ENCODE results near the gene ZNF550. TPM values are rescaled to one million over a fixed set of nuclear protein-coding genes. Genes with fewer than 3 reads are reported as not detected.

Gene ZNF550
- total RNA-seq: 15.7 and 15.9 TPM in 2 replicates
- long read RNA-seq, transcript ZNF550-205 (5 exons, 3,376 nt): major isoform, 45 of 55 reads
- long read RNA-seq, partial matches to known transcripts: 4 of 55 reads
- long read RNA-seq, other reads (novel, unspliced or antisense): 5 of 55 reads

GRCh38 chr19:57559404-57560025, at the start of gene ZNF550:
Gene ZNF550, minus strand, starts transcription at chr19:57559863. Its CDS starts 181 bp downstream, at chr19:57559682.
- DNase-seq (ENCODE audit: low spot score, unreplicated experiment): peak; percentile 63
- TF ChIP-seq CTCF (IDR thresholded peaks at IDR 0.05; ENCODE audit: unreplicated experiment): no peak
- H3K4me1 Mint-ChIP-seq (ENCODE audit: low read depth): peaks cover 27% of the 10 kb centered on the region
- peaks cover 38% of the 10 kb centered on the region for H3K9me3 Mint-ChIP-seq (ENCODE audit: low read depth)
- H3K27ac Mint-ChIP-seq: peak within 1 kb of the TSS; percentile 92
- H3K36me3 Mint-ChIP-seq (ENCODE audit: insufficient read depth): peaks cover 35% of the 10 kb centered on the region
- H3K4me3 Mint-ChIP-seq (ENCODE audit: low read depth): peak within 1 kb of the TSS; percentile 93
- H3K27me3 Mint-ChIP-seq: no peaks in the 10 kb centered on the region

GRCh38 chr19:57606931-57607330, 47.3 kb upstream of the ZNF550 start:
- H3K27ac Mint-ChIP-seq: no peak overlapping the region
- H3K9me3 Mint-ChIP-seq (ENCODE audit: low read depth): peaks cover 30% of the 10 kb centered on the region
- H3K27me3 Mint-ChIP-seq: no peaks in the 10 kb centered on the region
- H3K4me1 Mint-ChIP-seq (ENCODE audit: low read depth): no peaks in the 10 kb centered on the region
- peaks cover 56% of the 10 kb centered on the region for H3K36me3 Mint-ChIP-seq (ENCODE audit: insufficient read depth)
- H3K4me3 Mint-ChIP-seq (ENCODE audit: low read depth): no peak overlapping the region
- TF ChIP-seq CTCF (IDR thresholded peaks at IDR 0.05; ENCODE audit: unreplicated experiment): no peak
- no peak for DNase-seq (ENCODE audit: low spot score, unreplicated experiment)

- H3K36me3 Mint-ChIP-seq (ENCODE audit: insufficient read depth): peaks cover 28% of the 10 kb centered on the region
- peak within 1 kb of the TSS; percentile 83 for H3K4me3 Mint-ChIP-seq (ENCODE audit: low read depth)
- H3K9me3 Mint-ChIP-seq (ENCODE audit: low read depth): peaks cover 42% of the 10 kb centered on the region
- peak; percentile 67 for DNase-seq (ENCODE audit: low spot score, unreplicated experiment)
- H3K27me3 Mint-ChIP-seq: no peaks in the 10 kb centered on the region
- peak within 1 kb of the TSS; percentile 60 for H3K27ac Mint-ChIP-seq
- TF ChIP-seq CTCF (IDR thresholded peaks at IDR 0.05; ENCODE audit: unreplicated experiment): no peak
- H3K4me1 Mint-ChIP-seq (ENCODE audit: low read depth): peaks cover 2% of the 10 kb centered on the region
Measured at GRCh38 chr19:57599761-57600383, 40.2 kb upstream of the ZNF550 start, which contains the start of gene ZNF530. Gene ZNF530, plus strand, starts transcription at chr19:57599885. Its CDS starts 4,461 bp downstream, at chr19:57604346.

- Mint-ChIP-seq H3K36me3 (ENCODE audit: insufficient read depth) (peaks cover 23% of the 10 kb centered on the region), H3K4me3 (ENCODE audit: low read depth) (peak overlapping the region; percentile 83), H3K9me3 (ENCODE audit: low read depth) (peaks cover 37% of the 10 kb centered on the region), H3K27me3 (no peaks in the 10 kb centered on the region), H3K27ac (peak overlapping the region; percentile 60), H3K4me1 (ENCODE audit: low read depth) (peaks cover 2% of the 10 kb centered on the region)
- no peak for TF ChIP-seq CTCF (IDR thresholded peaks at IDR 0.05; ENCODE audit: unreplicated experiment)
- DNase-seq (ENCODE audit: low spot score, unreplicated experiment): no peak
Measured at GRCh38 chr19:57599377-57599760, 39.7 kb upstream of the ZNF550 start.

GRCh38 chr19:57587529-57587928, 27.9 kb upstream of the ZNF550 start:
- peaks cover 82% of the 10 kb centered on the region for H3K36me3 Mint-ChIP-seq (ENCODE audit: insufficient read depth)
- H3K27me3 Mint-ChIP-seq: no peaks in the 10 kb centered on the region
- DNase-seq (ENCODE audit: low spot score, unreplicated experiment): no peak
- H3K27ac Mint-ChIP-seq: no peak overlapping the region
- H3K4me3 Mint-ChIP-seq (ENCODE audit: low read depth): no peak overlapping the region
- H3K9me3 Mint-ChIP-seq (ENCODE audit: low read depth): peaks cover 67% of the 10 kb centered on the region
- peaks cover 6% of the 10 kb centered on the region for H3K4me1 Mint-ChIP-seq (ENCODE audit: low read depth)
- TF ChIP-seq CTCF (IDR thresholded peaks at IDR 0.05; ENCODE audit: unreplicated experiment): no peak

Data from progenitor cell of endocrine pancreas (in vitro differentiated cells).